HK-2 (cell line): ENCODE data around the gene MTMR10.

Experiments used
- DNase-seq: peaks from one replicate; pipeline ENCODE4 v3.0.0-alpha.2; 2018; ENCODE audit not compliant: unreplicated experiment

MTMR10 gene

DNA sequence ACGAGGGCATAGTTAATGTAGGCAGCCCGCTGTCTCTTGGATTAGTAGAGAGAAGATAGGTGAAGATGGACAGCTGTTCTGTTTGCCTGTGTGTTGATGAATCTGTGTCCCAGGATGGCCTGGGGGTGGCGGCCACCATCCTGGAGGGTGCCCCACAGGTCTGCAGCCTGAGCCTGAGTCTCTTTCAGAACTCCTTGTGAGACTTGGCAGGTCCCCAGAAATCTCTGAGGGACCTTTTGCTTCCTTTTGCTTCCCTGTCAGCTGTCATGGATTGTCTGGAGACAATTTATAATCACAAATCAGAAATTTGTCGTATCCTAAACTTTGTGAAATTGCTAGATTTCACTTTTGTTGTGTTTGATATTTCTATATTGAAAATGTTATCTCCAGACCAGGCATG lies 70.3 kb downstream of the MTMR10 start:
- DNase-seq, result no peak

DNA sequence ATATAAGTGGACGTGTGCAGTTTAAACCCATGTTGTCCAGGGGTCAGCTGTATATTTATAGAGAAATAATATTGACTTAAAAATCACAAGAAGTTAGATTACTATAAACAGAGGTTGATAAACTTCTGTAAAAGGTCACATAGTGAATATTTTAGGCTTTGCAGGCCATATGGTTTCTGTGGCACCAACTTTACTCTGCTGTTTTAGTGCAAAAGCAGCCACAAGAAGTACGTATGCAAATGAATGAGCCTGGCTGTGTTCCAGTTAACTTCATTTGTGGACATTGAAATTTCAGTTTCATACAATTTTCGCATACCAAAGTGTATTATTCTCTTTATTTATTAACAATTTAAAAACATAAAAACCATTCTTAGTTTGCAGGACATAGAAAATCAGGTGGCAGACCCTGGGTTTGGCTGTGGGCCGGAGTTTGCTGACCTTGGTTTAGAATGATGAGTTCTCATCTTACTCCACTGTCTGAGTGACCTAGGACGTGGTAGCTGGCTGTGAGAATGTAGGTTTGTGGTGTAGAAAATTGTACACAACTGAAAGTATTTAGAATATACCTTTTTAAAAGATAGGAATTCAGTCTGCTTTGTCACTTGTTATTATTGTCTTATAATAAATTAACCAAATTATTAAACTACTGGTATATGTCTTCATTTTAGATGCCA lies 71.4 kb downstream of the MTMR10 start:
- no peak for DNase-seq

- no peak for DNase-seq
These were observed 73.1 kb downstream of the MTMR10 start for GRCh38 chr15:30918366-30918765.

GRCh38 chr15:30917675-30918074 lies 73.8 kb downstream of the MTMR10 start:
- no peak for DNase-seq

DNA sequence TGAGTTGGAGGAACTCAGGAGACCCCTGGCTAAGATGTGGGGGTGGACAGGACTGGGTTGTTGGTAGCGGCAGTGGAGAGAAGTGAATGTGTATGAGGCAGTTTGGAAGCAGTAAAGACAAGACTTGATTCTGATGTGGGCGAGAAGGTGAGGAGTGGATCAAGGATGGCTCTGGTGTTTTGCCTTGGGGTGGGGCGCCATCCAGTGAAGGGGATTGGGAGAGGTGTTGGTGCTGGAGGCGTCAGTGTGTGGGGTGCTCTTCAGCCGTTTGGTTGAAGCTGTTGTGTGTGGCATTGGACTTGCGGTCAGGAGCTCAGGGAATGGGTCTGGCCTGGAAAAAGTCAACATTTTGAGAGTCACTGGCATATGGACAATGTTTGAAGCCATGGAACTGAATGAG lies 74.4 kb downstream of the MTMR10 start:
- no peak for DNase-seq

GRCh38 chr15:30913761-30914160 lies 77.7 kb downstream of the MTMR10 start:
- no peak for DNase-seq

DNA sequence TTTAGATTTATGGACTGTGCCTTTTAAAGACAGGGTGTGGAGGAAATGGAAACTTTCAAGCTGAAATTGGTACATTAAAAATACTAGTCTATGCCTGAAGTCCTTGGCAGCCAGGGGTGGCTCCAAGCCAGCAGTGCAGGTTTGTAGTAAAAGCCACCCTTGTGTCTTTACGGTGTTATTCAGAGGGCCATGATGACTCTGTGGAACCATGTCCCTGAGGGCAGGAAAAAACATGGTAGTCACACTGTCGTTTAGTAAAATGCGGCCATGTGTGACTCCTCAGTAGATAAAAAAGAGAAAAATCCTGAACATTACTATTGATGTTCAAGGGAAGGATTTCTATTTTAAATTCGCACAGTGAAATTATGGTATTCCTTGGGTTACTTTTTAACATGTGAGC lies 85.1 kb downstream of the MTMR10 start:
- DNase-seq, result no peak

GRCh38 chr15:30905821-30906220 lies 85.6 kb downstream of the MTMR10 start:
- no peak for DNase-seq

DNA sequence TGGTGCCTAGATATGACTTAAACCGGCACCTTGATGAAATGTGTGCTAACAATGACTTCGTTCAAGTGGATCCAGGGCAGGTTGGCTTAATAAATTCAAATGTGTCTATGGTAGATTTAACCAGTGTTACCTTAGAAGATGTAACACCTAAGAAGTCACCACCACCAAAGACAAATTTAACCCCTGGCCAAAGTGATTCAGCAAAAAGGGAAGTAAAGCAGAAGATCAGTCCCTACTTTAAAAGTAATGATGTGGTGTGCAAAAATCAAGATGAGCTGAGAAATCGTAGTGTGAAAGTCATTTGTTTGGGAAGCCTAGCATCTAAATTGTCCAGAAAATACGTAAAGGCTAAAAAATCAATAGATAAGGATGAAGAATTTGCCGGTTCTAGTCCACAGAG lies 86.6 kb downstream of the MTMR10 start:
- DNase-seq, result no peak

GRCh38 chr15:30903497-30904187 lies 87.8 kb downstream of the MTMR10 start, which contains the start of gene FAN1:
FAN1 (plus strand) TSS chr15:30903915; CDS start chr15:30904664, 749 bp downstream.
- DNase-seq, result peak; percentile 84

DNA sequence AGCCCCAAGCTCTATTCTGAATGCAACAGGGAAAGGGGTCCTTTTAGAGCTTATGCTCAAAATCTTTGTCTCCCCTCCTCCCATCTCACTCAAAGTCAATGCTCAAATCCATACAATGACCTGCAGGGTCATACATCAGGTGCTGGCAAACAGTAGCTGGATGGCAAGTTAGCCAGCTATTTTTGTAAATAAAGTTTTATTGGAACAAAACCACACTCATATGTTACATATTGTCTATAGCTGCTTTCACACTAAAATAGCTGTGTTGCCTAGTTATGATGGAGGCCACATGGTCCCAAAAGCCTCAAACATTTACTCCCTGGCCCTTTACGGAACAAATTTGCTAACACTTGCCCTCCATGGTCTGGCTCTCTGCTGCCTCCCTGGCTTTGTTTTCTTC lies 89.5 kb downstream of the MTMR10 start:
- DNase-seq, result no peak

DNA sequence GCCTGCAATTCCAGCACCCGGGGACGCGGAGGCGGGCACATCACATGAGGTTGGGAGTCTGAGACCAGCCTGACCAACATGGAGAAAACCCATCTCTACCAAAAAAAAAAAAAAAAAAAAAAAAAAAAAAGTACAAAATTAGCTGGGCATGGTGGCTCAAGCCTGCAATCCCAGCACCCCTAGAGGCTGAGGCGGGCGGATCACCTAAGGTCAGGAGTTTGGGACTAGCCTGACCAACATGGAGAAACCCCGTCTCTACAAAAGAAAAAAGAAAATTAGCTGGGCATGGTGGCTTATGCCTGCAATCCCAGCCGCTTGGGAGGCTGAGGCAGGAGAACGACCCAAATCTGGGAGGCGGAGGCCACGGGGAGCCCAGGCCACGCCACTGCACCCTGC lies 95.2 kb downstream of the MTMR10 start:
- no peak for DNase-seq

GRCh38 chr15:30895461-30896210 lies 95.8 kb downstream of the MTMR10 start:
- no peak for DNase-seq

GRCh38 chr15:30889196-30889595 lies 102.2 kb downstream of the MTMR10 start:
- no peak for DNase-seq
